NCI-H2081 (cell line): ENCODE data around the gene ZNF474.
A peak's percentile ranks its signal among the peaks of the same experiment; 100 is the strongest.

Source experiments
- DNase-seq, 2 experiments: peaks; one replicate each; lab custom pipeline; 2025; lab: John Stamatoyannopoulos, UW

Gene ZNF474

DNA sequence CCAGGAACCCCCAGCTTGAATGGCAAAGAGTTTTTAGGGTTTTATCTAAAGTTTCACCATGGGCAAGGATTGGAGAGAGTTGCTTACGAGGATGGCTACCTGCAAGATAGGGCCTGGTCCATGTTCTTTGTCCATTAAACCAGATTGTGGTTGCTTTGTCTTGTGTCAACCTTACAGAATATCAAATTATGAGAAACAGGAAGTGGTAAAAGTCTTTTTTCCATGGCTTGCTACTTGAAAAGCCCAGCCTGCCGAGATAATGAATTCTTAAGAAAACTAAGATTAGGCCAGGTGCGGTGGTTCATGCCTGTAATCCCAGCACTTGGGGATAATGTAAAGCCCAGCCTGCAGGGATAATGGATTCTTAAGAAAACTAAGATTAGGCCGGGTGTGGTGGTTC lies 24.4 kb downstream of the ZNF474 start:
- DNase-seq: no peak

GRCh38 chr5:122154491-122154890 lies 25.1 kb downstream of the ZNF474 start:
- no peak for DNase-seq

GRCh38 chr5:122154910-122155309 lies 25.6 kb downstream of the ZNF474 start:
- DNase-seq: no peak

- no peak for DNase-seq
Measured at GRCh38 chr5:122155546-122155945, 26.2 kb downstream of the ZNF474 start.

DNA sequence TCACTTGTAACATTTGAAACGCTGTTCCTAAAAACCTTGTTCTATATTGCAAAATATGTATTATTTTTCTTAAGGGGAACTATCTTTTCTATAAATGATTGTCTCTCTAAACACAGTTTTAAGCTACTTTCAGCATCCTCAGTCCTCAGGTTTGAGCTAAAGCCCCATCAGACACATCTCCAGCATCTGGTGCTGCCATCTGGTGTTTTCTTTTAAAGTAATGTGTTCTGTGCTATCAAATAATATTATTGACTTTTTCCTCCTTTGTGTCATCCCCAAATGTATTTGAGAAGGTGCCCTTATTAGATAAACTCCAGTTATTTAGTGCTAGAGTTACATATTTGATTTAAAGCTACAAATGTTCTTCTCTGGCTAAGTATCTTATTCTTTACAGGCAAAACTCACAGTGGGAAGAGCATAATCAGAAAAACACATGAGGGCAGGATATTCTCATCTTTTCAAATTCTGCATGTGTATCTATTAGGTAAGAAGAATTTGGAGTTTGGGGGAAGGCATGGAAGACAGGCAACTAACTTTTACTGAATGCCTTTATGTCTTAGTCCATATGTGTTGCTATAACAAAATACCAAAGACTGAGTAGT lies 27.5 kb downstream of the ZNF474 start:
- DNase-seq: peak; percentile 6 to 24

DNA sequence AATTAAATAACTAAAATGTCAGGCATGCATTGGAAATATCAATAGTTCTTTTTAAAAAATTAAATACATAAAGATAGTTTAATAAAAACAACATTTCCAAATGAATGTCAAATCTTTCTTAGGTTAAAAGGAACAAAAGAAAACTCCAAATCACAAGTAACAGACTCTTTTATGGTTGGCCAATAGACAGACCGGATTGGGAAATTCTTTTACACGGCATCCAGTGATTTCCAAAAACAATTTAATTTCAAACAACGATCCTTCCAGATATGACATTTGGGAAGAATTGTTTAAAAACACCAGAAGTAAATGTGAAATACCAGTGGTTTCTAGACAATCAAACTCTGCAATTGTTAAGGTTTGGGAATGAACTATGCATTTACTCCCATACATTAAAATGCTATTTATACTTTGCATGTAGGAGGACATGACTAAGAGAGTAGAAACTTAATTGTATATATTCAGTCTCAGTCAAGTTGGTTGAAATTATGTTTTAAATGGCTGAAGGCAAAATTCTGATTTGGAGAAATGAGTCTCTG lies 32.8 kb downstream of the ZNF474 start:
- DNase-seq: no peak

GRCh38 chr5:122163121-122164069 lies 34.0 kb downstream of the ZNF474 start:
- no peak for DNase-seq

GRCh38 chr5:122164070-122164435 lies 34.7 kb downstream of the ZNF474 start:
- DNase-seq: no peak

- no peak for DNase-seq
Measured at GRCh38 chr5:122164831-122165558, 35.6 kb downstream of the ZNF474 start.

- DNase-seq: no peak
Measured at GRCh38 chr5:122165559-122166078, 36.3 kb downstream of the ZNF474 start.

- DNase-seq: no peak
Measured at GRCh38 chr5:122169350-122170103, 40.2 kb downstream of the ZNF474 start.

DNA sequence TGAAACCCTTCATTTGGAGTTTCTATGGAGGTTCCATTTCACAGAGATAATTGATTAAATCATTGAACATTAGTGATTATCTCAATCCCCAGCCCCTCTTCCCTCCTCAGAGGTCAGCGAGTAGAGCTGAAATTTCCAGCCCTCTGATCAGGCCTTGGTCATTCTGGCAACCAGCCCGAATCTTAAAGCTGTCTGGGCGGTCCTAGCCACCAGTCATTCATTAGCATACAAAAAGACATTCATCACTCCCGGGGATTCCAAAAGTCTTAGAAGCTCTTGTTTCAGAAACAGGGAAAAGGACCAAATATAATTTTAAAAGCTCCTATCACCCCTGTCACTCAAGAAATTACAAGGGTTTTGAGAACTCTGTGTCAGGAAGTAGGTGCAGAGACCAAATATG lies 41.3 kb downstream of the ZNF474 start:
- no peak for DNase-seq

DNA sequence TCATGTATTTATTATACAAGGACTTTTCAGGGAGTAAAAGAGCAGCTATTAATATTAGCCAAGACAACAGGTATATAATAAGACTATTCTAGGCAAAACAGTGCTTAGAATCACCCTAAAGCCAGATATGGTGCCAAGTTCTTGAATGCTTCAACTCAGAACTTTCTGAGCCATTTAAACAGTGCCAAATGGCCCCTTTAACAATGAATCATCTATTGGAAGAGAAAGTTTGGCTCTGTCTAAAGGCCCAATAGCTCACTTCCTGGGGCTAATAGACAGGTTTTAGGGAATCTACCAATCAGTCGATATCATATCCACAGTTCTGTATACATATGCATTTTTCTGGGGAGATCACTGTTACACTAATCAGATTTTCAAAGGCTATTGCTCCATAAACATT lies 42.9 kb downstream of the ZNF474 start:
- DNase-seq: no peak

DNA sequence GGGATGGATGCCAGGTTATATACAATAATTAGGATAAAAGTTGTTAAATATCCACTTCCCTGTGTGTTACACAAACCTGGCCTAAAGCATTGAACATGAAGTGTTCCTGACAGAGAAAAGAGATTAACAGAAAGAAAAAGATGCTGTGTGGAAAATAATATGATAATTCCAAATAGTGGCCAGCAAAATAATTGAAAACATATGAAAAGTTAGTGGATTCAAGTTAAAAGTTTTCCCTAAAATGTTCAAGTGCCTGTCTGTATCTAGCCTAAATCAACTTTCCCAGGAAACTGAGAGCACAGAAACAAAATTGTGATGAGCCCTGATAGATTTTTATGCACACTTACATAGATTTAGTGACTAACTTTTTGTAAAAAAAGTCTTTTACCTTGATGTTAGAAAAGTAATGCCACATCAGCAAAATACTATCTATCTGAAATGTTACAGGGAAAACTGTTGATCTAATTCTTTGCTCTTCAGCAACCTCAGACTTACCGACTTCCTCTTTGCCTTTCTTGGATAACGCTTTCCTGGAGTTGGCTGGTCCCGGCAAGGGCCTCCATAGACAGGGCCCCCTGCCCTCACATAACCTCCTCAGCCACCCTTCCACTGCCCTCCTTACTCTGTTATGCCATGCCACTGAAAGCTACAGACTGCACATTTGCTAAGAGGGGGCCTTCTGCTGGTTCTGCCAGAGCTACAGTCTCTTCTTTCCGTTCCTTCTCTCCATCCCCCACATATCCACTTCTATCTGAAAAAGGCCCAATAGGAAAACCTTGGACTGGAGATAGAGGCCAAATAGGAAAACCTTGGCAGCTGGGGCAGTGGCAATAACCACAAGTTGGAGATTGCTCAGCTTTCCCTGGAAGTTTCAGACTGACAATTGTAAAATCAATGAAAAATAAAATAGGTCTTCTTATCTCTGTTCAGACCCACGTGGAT lies 44.4 kb downstream of the ZNF474 start:
- DNase-seq: no peak

GRCh38 chr5:122175091-122175490 lies 45.7 kb downstream of the ZNF474 start:
- no peak for DNase-seq

DNA sequence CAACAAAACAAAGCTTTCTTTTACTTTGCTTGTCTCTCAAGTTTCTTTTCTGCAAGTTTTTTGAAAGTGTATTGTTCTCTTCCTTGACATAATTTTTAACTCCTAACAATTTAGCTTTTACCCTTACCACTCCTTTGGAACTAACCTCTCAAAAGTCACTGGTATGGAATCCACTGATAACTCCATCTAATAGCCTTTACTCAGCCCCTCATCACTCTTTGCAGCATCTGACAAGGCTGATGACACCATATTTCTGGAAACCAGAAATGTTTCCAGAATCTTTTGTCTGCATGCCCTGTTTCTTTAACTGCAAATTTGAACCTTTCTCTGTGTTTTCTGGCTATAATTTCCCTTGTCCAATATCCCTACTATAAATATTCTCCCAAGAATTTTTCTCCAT lies 46.5 kb downstream of the ZNF474 start:
- DNase-seq: no peak

DNA sequence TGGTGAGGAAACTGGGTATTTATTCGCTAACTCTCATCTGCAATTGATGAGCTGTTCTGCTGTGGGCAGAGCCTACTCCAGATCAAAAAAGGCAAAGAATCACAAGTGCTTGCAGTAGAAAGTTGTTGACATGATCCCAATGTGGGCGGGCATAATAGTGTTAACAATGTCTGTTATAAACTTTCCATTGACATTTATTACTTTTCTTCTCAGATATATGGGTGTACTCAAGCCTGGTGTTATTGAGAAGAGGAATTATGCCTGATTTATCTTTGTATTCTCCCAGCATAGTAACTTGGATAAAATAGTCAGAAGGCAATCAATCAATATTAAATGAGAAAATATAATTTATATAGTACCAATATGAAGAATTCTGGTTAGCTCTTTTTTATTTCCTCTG lies 47.8 kb downstream of the ZNF474 start:
- DNase-seq: no peak

DNA sequence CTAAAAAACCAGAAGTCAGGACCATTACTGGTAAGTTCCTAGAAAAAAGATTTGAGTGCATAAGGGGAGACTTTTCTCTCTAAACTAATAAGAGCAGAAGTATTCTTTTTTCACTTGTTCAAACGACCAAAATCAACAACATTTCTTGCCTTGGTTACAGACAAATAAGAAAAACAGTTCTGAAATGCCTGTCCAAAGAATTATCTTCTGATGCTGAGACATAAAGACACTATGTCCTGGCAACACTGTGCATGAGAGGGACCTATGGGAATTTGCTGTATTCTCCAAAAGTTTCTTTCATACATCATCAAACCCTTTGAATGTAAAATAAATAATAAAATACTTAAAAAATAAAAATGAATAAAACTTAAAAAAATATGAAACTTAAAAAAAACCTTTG lies 50.4 kb downstream of the ZNF474 start:
- DNase-seq: no peak

DNA sequence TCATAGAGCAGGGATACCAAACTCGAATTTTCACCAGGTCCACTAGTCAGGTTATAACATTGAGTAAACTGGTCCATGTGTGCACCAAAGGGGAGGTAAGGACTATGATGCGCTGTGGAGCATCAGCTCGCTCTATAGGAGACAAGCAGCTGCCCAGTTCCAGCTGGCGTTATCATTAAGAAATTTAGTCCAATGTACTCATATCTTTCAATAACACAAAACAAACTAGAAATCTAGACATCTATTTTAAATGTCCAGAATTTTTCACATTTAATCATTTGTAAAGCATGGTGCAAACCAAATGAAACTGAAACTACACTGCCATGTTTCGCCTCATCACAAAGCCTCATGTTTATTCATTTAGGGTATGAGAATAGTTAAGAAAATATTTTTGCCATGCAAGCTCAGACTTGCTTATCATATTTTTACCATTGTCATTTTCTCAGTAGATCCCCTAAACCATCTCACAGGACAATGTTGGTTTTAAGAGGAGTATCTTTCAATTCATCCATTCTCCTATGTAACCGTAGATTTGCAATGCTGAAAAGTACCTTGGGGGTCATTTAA lies 50.9 kb downstream of the ZNF474 start:
- DNase-seq: no peak
